MCF 10A (cell line): Measurements from ENCODE around the gene UHRF1. TPM values are rescaled to one million over a fixed set of nuclear protein-coding genes. Genes with fewer than 3 reads are reported as not detected.
"Not testable (repeated sequence)": the region's sequence is repeated elsewhere in the genome, so short reads cannot be mapped to it uniquely, and the experiment has no call there.

Experiments used
- BruUV-seq: library from RNA; stranded (reverse); fragments of 400-500 nt; replicated peaks from 2 replicates; lab custom pipeline; 2021; lab: Mats Ljungman, UMichigan
- CTCF ChIA-PET: fragments of 300-600 bp; sonication (Branson Sonifier 250); formaldehyde crosslinking; extraction: SDS; loops from one replicate; lab custom pipeline; 2021; ENCODE audit warnings: antibody characterized with exemption, inconsistent platforms; lab: Yijun Ruan, JAX
- POLR2A ChIA-PET: fragments of 300-600, 350-650 bp; sonication (Branson Sonifier 250); formaldehyde crosslinking; extraction: SDS; loops from one replicate; lab custom pipeline; 2020; ENCODE audit warnings: antibody characterized with exemption, inconsistent platforms; lab: Yijun Ruan, JAX
- DNase-seq: peaks from one replicate; pipeline ENCODE4 v3.0.0-alpha.2; 2018; ENCODE audit not compliant: unreplicated experiment
- H3K27ac Mint-ChIP-seq: one replicate; pipeline ENCODE4 v1.8.0; 2022; ENCODE audit warnings: mild to moderate bottlenecking, low read depth, mixed read lengths; ENCODE audit not compliant: unreplicated experiment
- H3K27me3 Mint-ChIP-seq: one replicate; pipeline ENCODE4 v1.8.0; 2022; ENCODE audit warnings: mixed read lengths; ENCODE audit not compliant: insufficient read depth, unreplicated experiment
- H3K36me3 Mint-ChIP-seq: one replicate; pipeline ENCODE4 v1.8.0; 2022; ENCODE audit warnings: mild to moderate bottlenecking, moderate library complexity, mixed read lengths; ENCODE audit not compliant: insufficient read depth, unreplicated experiment
- H3K4me1 Mint-ChIP-seq: one replicate; pipeline ENCODE4 v1.8.0; 2022; ENCODE audit warnings: mixed read lengths; ENCODE audit not compliant: insufficient read depth, unreplicated experiment
- H3K4me3 Mint-ChIP-seq: one replicate; pipeline ENCODE4 v1.8.0; 2022; ENCODE audit warnings: mild to moderate bottlenecking, moderate library complexity, mixed read lengths; ENCODE audit not compliant: unreplicated experiment
- H3K9me3 Mint-ChIP-seq: one replicate; pipeline ENCODE4 v1.8.0; 2022; ENCODE audit warnings: mixed read lengths; ENCODE audit not compliant: unreplicated experiment
- CTCF ChIP-seq: fragments of 200-600 bp; IDR thresholded peaks from one replicate; pipeline ENCODE4 v1.8.0; 2022; ENCODE audit warnings: antibody characterized with exemption, mild to moderate bottlenecking; ENCODE audit not compliant: unreplicated experiment
- intact Hi-C: fragments of 100-400 bp; cut with micrococcal nuclease; formaldehyde crosslinking; loops from 2 replicates; pipeline ENCODE4 v1.14.1; 2022
- total RNA-seq: library from RNA; stranded (reverse); gene quantifications from 2 replicates; pipeline ENCODE4 v1.2.3, GENCODE V29; 2022

Gene UHRF1
- total RNA-seq, 1 experiment from 2014 or later, result 16.0 TPM

- Mint-ChIP-seq H3K36me3 (peaks cover 41% of the 10 kb centered on the region), H3K4me1 (no peaks in the 10 kb centered on the region), H3K27ac (no peak overlapping the region), H3K4me3 (no peak overlapping the region), H3K9me3 (no peaks in the 10 kb centered on the region), H3K27me3 (no peaks in the 10 kb centered on the region)
- intact Hi-C loops, result no loop called here
- DNase-seq, result no peak
- POLR2A ChIA-PET, result interaction anchor here (0.6 to 1.1 kb wide), 3 partner anchors 10 to 215 kb away, joined by 3 to 4 read pairs (median 4); no protein-coding TSS in a partner anchor
- no peak for TF ChIP-seq CTCF
- CTCF ChIA-PET, result interaction anchor here (0.6 to 1.1 kb wide), 2 partner anchors 91 to 303 kb away, joined by 3 to 4 read pairs; no protein-coding TSS in a partner anchor
- BruUV-seq, result no TSS peak
These were observed 30.2 kb downstream of the UHRF1 start for GRCh38 chr19:4939466-4939865.

DNA sequence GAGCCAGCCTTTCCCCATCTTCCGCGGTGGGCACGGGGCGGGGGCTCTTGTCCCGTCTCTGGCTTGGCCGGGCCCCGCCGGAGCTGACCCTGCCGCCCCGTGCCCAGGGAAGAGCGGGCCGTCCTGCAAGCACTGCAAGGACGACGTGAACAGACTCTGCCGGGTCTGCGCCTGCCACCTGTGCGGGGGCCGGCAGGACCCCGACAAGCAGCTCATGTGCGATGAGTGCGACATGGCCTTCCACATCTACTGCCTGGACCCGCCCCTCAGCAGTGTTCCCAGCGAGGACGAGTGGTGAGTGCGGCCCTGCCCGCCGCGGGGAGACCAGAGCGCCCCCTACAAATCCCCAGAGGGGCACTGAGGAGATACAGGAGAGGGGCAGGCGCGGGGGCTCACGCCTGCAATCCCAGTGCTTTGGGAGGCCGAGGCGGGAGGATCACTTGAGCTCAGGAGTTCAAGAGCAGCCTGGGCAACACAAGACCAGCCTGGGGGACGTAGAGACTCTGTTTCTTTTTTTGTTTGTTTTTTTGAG, 32.4 kb downstream of the UHRF1 start:
- DNase-seq, intact Hi-C loops, H3K27ac Mint-ChIP-seq, H3K4me3 Mint-ChIP-seq, BruUV-seq, POLR2A ChIA-PET, H3K4me1 Mint-ChIP-seq, H3K9me3 Mint-ChIP-seq, H3K27me3 Mint-ChIP-seq: not testable (repeated sequence)
- CTCF ChIA-PET, result interaction anchor here (0.6 kb wide), 1 partner anchor 20 kb away, joined by 3 read pairs; no protein-coding TSS in a partner anchor
- peaks cover 38% of the 10 kb centered on the region for H3K36me3 Mint-ChIP-seq

- H3K36me3 Mint-ChIP-seq, result peaks cover 65% of the 10 kb centered on the region
- intact Hi-C loops, H3K9me3 Mint-ChIP-seq, BruUV-seq, H3K4me1 Mint-ChIP-seq, CTCF ChIA-PET, H3K4me3 Mint-ChIP-seq, DNase-seq, POLR2A ChIA-PET, H3K27me3 Mint-ChIP-seq, H3K27ac Mint-ChIP-seq: not testable (repeated sequence)
These were observed 41.3 kb downstream of the UHRF1 start for GRCh38 chr19:4950650-4951049.

- no peak for DNase-seq
- H3K4me3 Mint-ChIP-seq, result no peak overlapping the region
- no peaks in the 10 kb centered on the region for H3K9me3 Mint-ChIP-seq
- no peak overlapping the region for H3K27ac Mint-ChIP-seq
- no peaks in the 10 kb centered on the region for H3K27me3 Mint-ChIP-seq
- intact Hi-C loops, result no loop called here
- CTCF ChIA-PET, result interaction anchor here (0.6 to 1.1 kb wide), 2 partner anchors 142 to 980 kb away, joined by 3 to 4 read pairs; no protein-coding TSS in a partner anchor
- TF ChIP-seq CTCF, result no peak
- H3K36me3 Mint-ChIP-seq, result peaks cover 68% of the 10 kb centered on the region
- no peaks in the 10 kb centered on the region for H3K4me1 Mint-ChIP-seq
- POLR2A ChIA-PET, result no interaction called here
- BruUV-seq, result no TSS peak
These were observed 42.4 kb downstream of the UHRF1 start for GRCh38 chr19:4951656-4952055.

- H3K9me3 Mint-ChIP-seq, result no peaks in the 10 kb centered on the region
- no peak overlapping the region for H3K27ac Mint-ChIP-seq
- ChIA-PET CTCF (interaction anchor here (0.6 to 1.0 kb wide), 4 partner anchors 41 to 140 kb away, joined by 3 read pairs; no protein-coding TSS in a partner anchor), POLR2A (interaction anchor here (0.7 kb wide), 1 partner anchor 17 kb away, joined by 3 read pairs; no protein-coding TSS in a partner anchor)
- no peak for DNase-seq
- no peaks in the 10 kb centered on the region for H3K4me1 Mint-ChIP-seq
- H3K36me3 Mint-ChIP-seq, result peaks cover 61% of the 10 kb centered on the region
- TF ChIP-seq CTCF, result no peak
- H3K27me3 Mint-ChIP-seq, result no peaks in the 10 kb centered on the region
- intact Hi-C loops, result no loop called here
- no peak overlapping the region for H3K4me3 Mint-ChIP-seq
- BruUV-seq, result no TSS peak
These were observed 43.6 kb downstream of the UHRF1 start for GRCh38 chr19:4952945-4953344.

- H3K4me1 Mint-ChIP-seq, H3K4me3 Mint-ChIP-seq, H3K9me3 Mint-ChIP-seq, DNase-seq, POLR2A ChIA-PET, intact Hi-C loops, CTCF ChIA-PET, BruUV-seq, H3K27me3 Mint-ChIP-seq: not testable (repeated sequence)
- Mint-ChIP-seq H3K27ac (peak overlapping the region; percentile 66), H3K36me3 (peaks cover 57% of the 10 kb centered on the region)
These were observed 45.2 kb downstream of the UHRF1 start for GRCh38 chr19:4954320-4955149.
